Stimulated activated CD4-positive, alpha-beta T cell treated with anti-CD3 and anti-CD28 coated beads, Interleukin-1b, Interleukin-23, amount 100 ng/mL, for 48 hours (primary cell): Measurements from ENCODE around the gene DGUOK.

Experiments
- DNase-seq: peaks from one replicate; pipeline ENCODE4 v3.0.0-alpha.2; 2020

DGUOK gene

GRCh38 chr2:73952499-73953446 lies 26.1 kb downstream of the DGUOK start:
- DNase-seq: no peak

GRCh38 chr2:73956218-73956865 lies 29.7 kb downstream of the DGUOK start:
- DNase-seq: no peak

GRCh38 chr2:73961274-73961673 lies 34.6 kb downstream of the DGUOK start:
- no peak for DNase-seq

- DNase-seq: no peak
These were observed 35.3 kb downstream of the DGUOK start for GRCh38 chr2:73961823-73962615.

- DNase-seq: no peak
These were observed 36.1 kb downstream of the DGUOK start for GRCh38 chr2:73962798-73963197.

GRCh38 chr2:73963385-73964120 lies 36.9 kb downstream of the DGUOK start:
- peak; percentile 60 for DNase-seq

- DNase-seq: no peak
These were observed 37.5 kb downstream of the DGUOK start for GRCh38 chr2:73964223-73964622.

- no peak for DNase-seq
These were observed 38.4 kb downstream of the DGUOK start for GRCh38 chr2:73965053-73965452.

- no peak for DNase-seq
These were observed 41.8 kb downstream of the DGUOK start for GRCh38 chr2:73968357-73968937.

GRCh38 chr2:73969356-73969755 lies 42.7 kb downstream of the DGUOK start:
- DNase-seq: peak; percentile 31

GRCh38 chr2:73970141-73970803 lies 43.6 kb downstream of the DGUOK start:
- no peak for DNase-seq

- peak; percentile 47 for DNase-seq
These were observed 44.3 kb downstream of the DGUOK start for GRCh38 chr2:73970850-73971471.

- no peak for DNase-seq
These were observed 45.0 kb downstream of the DGUOK start for GRCh38 chr2:73971722-73972121.

GRCh38 chr2:73972846-73973245 lies 46.2 kb downstream of the DGUOK start:
- no peak for DNase-seq

GRCh38 chr2:73975731-73976130 lies 49.1 kb downstream of the DGUOK start:
- no peak for DNase-seq

- no peak for DNase-seq
These were observed 50.1 kb downstream of the DGUOK start for GRCh38 chr2:73976803-73977202.

- no peak for DNase-seq
These were observed 50.8 kb downstream of the DGUOK start for GRCh38 chr2:73977466-73977865.

- DNase-seq: peak; percentile 80
These were observed 52.3 kb downstream of the DGUOK start for GRCh38 chr2:73979021-73979420.

GRCh38 chr2:73979686-73980085 lies 53.0 kb downstream of the DGUOK start:
- DNase-seq: no peak

- DNase-seq: no peak
These were observed 53.9 kb downstream of the DGUOK start for GRCh38 chr2:73980566-73980965.
